Muscle of arm (tissue), 14 donors: Measurements from ENCODE around the gene YKT6. TPM values are rescaled to one million over a fixed set of nuclear protein-coding genes. Genes with fewer than 3 reads are reported as not detected.

ENCODE experiments used
- DNase-seq: peaks from one replicate; pipeline ENCODE4 v3.0.0-alpha.2; 2013
- long read RNA-seq, 11 donors: transcript quantifications; one replicate each; lab custom pipeline, GENCODE V29; 2026
- polyA plus RNA-seq, 12 donors: library from polyadenylated mRNA; unstranded; fragments of 120-200 nt; gene quantifications; one replicate each; pipeline ENCODE4 v1.2.1, GENCODE V29; 2013; ENCODE audit not compliant: insufficient read length in 12 of 12

Gene YKT6
- 10 to 100 TPM in 11 of 12 donors, not detected in 1; 68.1 to 89.8 (median 70.7) TPM for polyA plus RNA-seq
- long read RNA-seq, donor 1, partial matches to known transcripts = 0 of 4 reads
- long read RNA-seq, donor 1, other reads (novel, unspliced or antisense) = 0 of 4 reads
- long read RNA-seq, donor 2, transcript YKT6-201 (7 exons, 2,696 nt) = major isoform, 19 of 21 reads
- long read RNA-seq, donor 2, partial matches to known transcripts = 0 of 21 reads
- long read RNA-seq, donor 2, other reads (novel, unspliced or antisense) = 0 of 21 reads
- long read RNA-seq, donor 3, transcript YKT6-201 (7 exons, 2,696 nt) = major isoform, 10 of 12 reads
- long read RNA-seq, donor 3, partial matches to known transcripts = 0 of 12 reads
- long read RNA-seq, donor 3, other reads (novel, unspliced or antisense) = 0 of 12 reads
- long read RNA-seq, donor 4, partial matches to known transcripts = 7 of 11 reads
- long read RNA-seq, donor 4, other reads (novel, unspliced or antisense) = 0 of 11 reads
- long read RNA-seq, donor 5, transcript YKT6-202 (2 exons, 2,463 nt) = minor isoform, 5 of 25 reads
- long read RNA-seq, donor 5, transcript YKT6-201 (7 exons, 2,696 nt) = major isoform, 8 of 25 reads
- long read RNA-seq, donor 5, partial matches to known transcripts = 10 of 25 reads
- long read RNA-seq, donor 5, other reads (novel, unspliced or antisense) = 0 of 25 reads
- long read RNA-seq, donor 6, transcript YKT6-201 (7 exons, 2,696 nt) = major isoform, 10 of 11 reads
- long read RNA-seq, donor 6, partial matches to known transcripts = 0 of 11 reads
- long read RNA-seq, donor 6, other reads (novel, unspliced or antisense) = 0 of 11 reads
- long read RNA-seq, donor 7, transcript YKT6-201 (7 exons, 2,696 nt) = major isoform, 6 of 13 reads
- long read RNA-seq, donor 7, partial matches to known transcripts = 6 of 13 reads
- long read RNA-seq, donor 7, other reads (novel, unspliced or antisense) = 0 of 13 reads
- long read RNA-seq, donor 8, transcript YKT6-201 (7 exons, 2,696 nt) = major isoform, 19 of 27 reads
- long read RNA-seq, donor 8, partial matches to known transcripts = 6 of 27 reads
- long read RNA-seq, donor 8, other reads (novel, unspliced or antisense) = 0 of 27 reads
- long read RNA-seq, donor 9, transcript YKT6-201 (7 exons, 2,696 nt) = major isoform, 5 of 8 reads
- long read RNA-seq, donor 9, partial matches to known transcripts = 0 of 8 reads
- long read RNA-seq, donor 9, other reads (novel, unspliced or antisense) = 0 of 8 reads
- long read RNA-seq, donor 10, transcript YKT6-201 (7 exons, 2,696 nt) = major isoform, 11 of 17 reads
- long read RNA-seq, donor 10, partial matches to known transcripts = 5 of 17 reads
- long read RNA-seq, donor 10, other reads (novel, unspliced or antisense) = 0 of 17 reads
- long read RNA-seq, donor 11, transcript YKT6-201 (7 exons, 2,696 nt) = major isoform, 11 of 11 reads
- long read RNA-seq, donor 11, partial matches to known transcripts = 0 of 11 reads
- long read RNA-seq, donor 11, other reads (novel, unspliced or antisense) = 0 of 11 reads

- peak; percentile 93 for DNase-seq
These were observed at the start of gene YKT6 for GRCh38 chr7:44200699-44201461. Gene YKT6 (plus strand): TSS chr7:44200978. CDS start chr7:44201136, 158 bp downstream.

- no peak for DNase-seq
These were observed 48.8 kb upstream of the YKT6 start for GRCh38 chr7:44151956-44152355.

- no peak for DNase-seq
These were observed 47.5 kb upstream of the YKT6 start for GRCh38 chr7:44152971-44153947.

GRCh38 chr7:44153948-44154335, 46.8 kb upstream of the YKT6 start:
- no peak for DNase-seq

GRCh38 chr7:44154703-44155102, 46.1 kb upstream of the YKT6 start:
- no peak for DNase-seq

- DNase-seq = no peak
These were observed 45.3 kb upstream of the YKT6 start for GRCh38 chr7:44155191-44156185.

GRCh38 chr7:44156453-44157010, 44.2 kb upstream of the YKT6 start:
- DNase-seq = no peak

- no peak for DNase-seq
These were observed 43.4 kb upstream of the YKT6 start for GRCh38 chr7:44157116-44158080.

GRCh38 chr7:44158096-44158872, 42.5 kb upstream of the YKT6 start:
- DNase-seq = no peak

GRCh38 chr7:44158873-44159631, 41.7 kb upstream of the YKT6 start:
- DNase-seq = no peak

- DNase-seq = no peak
These were observed 40.8 kb upstream of the YKT6 start for GRCh38 chr7:44159824-44160630.

GRCh38 chr7:44161371-44161770, 39.4 kb upstream of the YKT6 start:
- DNase-seq = no peak

- no peak for DNase-seq
These were observed 38.6 kb upstream of the YKT6 start for GRCh38 chr7:44162179-44162578.
